SK-N-MC (cell line): ENCODE data around the gene RHCG.
"Not testable (repeated sequence)": the region's sequence is repeated elsewhere in the genome, so short reads cannot be mapped to it uniquely, and the experiment has no call there.

ENCODE experiments used
- DNase-seq: peaks from one replicate; pipeline ENCODE4 v3.0.0-alpha.2; 2011; ENCODE audit warnings: low read depth, low spot score
- H3K27ac ChIP-seq: fragments of 200-600 bp; sonication (generic); 2 replicates; pipeline ENCODE4 v1.5.1; 2016; ENCODE audit warnings: mixed run types
- H3K36me3 ChIP-seq: fragments of 200-600 bp; sonication (generic); 2 replicates; pipeline ENCODE4 v1.6.1; 2017; ENCODE audit warnings: antibody characterized with exemption, low read length, mixed read lengths; ENCODE audit not compliant: insufficient read depth
- H3K4me3 ChIP-seq: fragments of 200-600 bp; sonication (generic); 2 replicates; pipeline ENCODE4 v1.5.1; 2016
- H3K9ac ChIP-seq: fragments of 200-600 bp; sonication (generic); 2 replicates; pipeline ENCODE4 v1.8.0; 2017; ENCODE audit warnings: mixed run types, mixed read lengths; ENCODE audit not compliant: insufficient read length
- H3K9me3 ChIP-seq: fragments of 200-600 bp; sonication (generic); 2 replicates; pipeline ENCODE4 v1.6.1; 2017; ENCODE audit warnings: low read depth, mild to moderate bottlenecking, antibody characterized with exemption, low read length, moderate library complexity, mixed read lengths
- EZH2 ChIP-seq: fragments of 200-600 bp; sonication (generic); IDR thresholded peaks from one replicate; pipeline ENCODE4 v1.6.1; 2017; ENCODE audit warnings: antibody characterized with exemption
- FOXP2 ChIP-seq: optimal IDR thresholded peaks from 2 replicates; pipeline ENCODE3; 2011; ENCODE audit warnings: mild to moderate bottlenecking, moderate library complexity; ENCODE audit not compliant: insufficient read depth; ENCODE audit errors: extremely low read length, control extremely low read depth
- POLR2AphosphoS5 ChIP-seq: IDR thresholded peaks from 2 replicates; pipeline ENCODE4 v1.6.1; 2012; ENCODE audit warnings: mild to moderate bottlenecking, low read depth, low read length, borderline replicate concordance

Gene RHCG

GRCh38 chr15:89477411-89478242, 18.8 kb downstream of the RHCG start:
- DNase-seq, result no peak
- no peak for TF ChIP-seq FOXP2
- no peak for TF ChIP-seq EZH2
- no peak for TF ChIP-seq POLR2AphosphoS5

GRCh38 chr15:89475661-89476060, 20.7 kb downstream of the RHCG start:
- Histone ChIP-seq H3K4me3 (peak overlapping the region; percentile 40; the same call in 1 of the 2 replicates), H3K36me3 (0 out of 2 replicates have a peak, but pooled peaks cover 2% of the 10 kb centered on the region), H3K27ac (peak overlapping the region; percentile 100), H3K9ac (peak overlapping the region; percentile 73), H3K9me3 (no peaks in the 10 kb centered on the region)
- peak; percentile 81 for DNase-seq
- TF ChIP-seq POLR2AphosphoS5 (no peak), FOXP2 (peak; percentile 35)

More at GRCh38 chr15:89477411-89478242, 18.8 kb downstream of the RHCG start:
- 0 out of 2 replicates have a peak, but pooled peaks cover 3% of the 10 kb centered on the region for H3K36me3 ChIP-seq
- no peak overlapping the region for H3K4me3 ChIP-seq
- no peak overlapping the region for H3K9ac ChIP-seq
- peak overlapping the region; percentile 100 for H3K27ac ChIP-seq
- no peaks in the 10 kb centered on the region for H3K9me3 ChIP-seq

GRCh38 chr15:89472785-89473256, 23.6 kb downstream of the RHCG start:
- Histone ChIP-seq H3K27ac (peak overlapping the region; percentile 99), H3K36me3 (0 out of 2 replicates have a peak, but pooled peaks cover 3% of the 10 kb centered on the region), H3K9ac (peak overlapping the region; percentile 84), H3K9me3 (no peaks in the 10 kb centered on the region), H3K4me3 (0 out of 2 replicates have a peak overlapping the region, but pooled peaks have one; percentile 4)
- TF ChIP-seq EZH2 (no peak), POLR2AphosphoS5 (no peak), FOXP2 (no peak)
- no peak for DNase-seq

GRCh38 chr15:89469426-89470096, 26.8 kb downstream of the RHCG start:
- DNase-seq, result no peak
- no peak for TF ChIP-seq FOXP2
- TF ChIP-seq POLR2AphosphoS5, result no peak
- no peak for TF ChIP-seq EZH2
- no peak overlapping the region for H3K9ac ChIP-seq

GRCh38 chr15:89468813-89469212, 27.6 kb downstream of the RHCG start:
- H3K36me3 ChIP-seq, DNase-seq, H3K9ac ChIP-seq, H3K9me3 ChIP-seq, H3K4me3 ChIP-seq: not testable (repeated sequence)
- H3K27ac ChIP-seq, result peak overlapping the region; percentile 70

More at GRCh38 chr15:89469426-89470096, 26.8 kb downstream of the RHCG start:
- H3K27ac ChIP-seq, result peak overlapping the region; percentile 70
- H3K4me3 ChIP-seq, result no peak overlapping the region
- 0 out of 2 replicates have a peak, but pooled peaks cover 3% of the 10 kb centered on the region for H3K36me3 ChIP-seq
- H3K9me3 ChIP-seq, result no peaks in the 10 kb centered on the region

GRCh38 chr15:89463113-89463512, 33.3 kb downstream of the RHCG start:
- TF ChIP-seq EZH2 (no peak), FOXP2 (no peak), POLR2AphosphoS5 (no peak)
- no peak overlapping the region for H3K9ac ChIP-seq
- no peak for DNase-seq
- no peaks in the 10 kb centered on the region for H3K9me3 ChIP-seq
- no peaks in the 10 kb centered on the region for H3K36me3 ChIP-seq
- peak overlapping the region; percentile 41 for H3K4me3 ChIP-seq
- peak overlapping the region; percentile 73; the same call in 1 of the 2 replicates for H3K27ac ChIP-seq

- no peaks in the 10 kb centered on the region for H3K36me3 ChIP-seq
- no peak overlapping the region for H3K9ac ChIP-seq
- no peak for TF ChIP-seq EZH2
- TF ChIP-seq FOXP2, result no peak
- no peak for TF ChIP-seq POLR2AphosphoS5
- H3K27ac ChIP-seq, result peak overlapping the region; percentile 73
- no peaks in the 10 kb centered on the region for H3K9me3 ChIP-seq
- H3K4me3 ChIP-seq, result peak overlapping the region; percentile 41
- DNase-seq, result no peak
These were observed 34.0 kb downstream of the RHCG start for GRCh38 chr15:89462198-89462912.

GRCh38 chr15:89461386-89461785, 35.0 kb downstream of the RHCG start:
- H3K27ac ChIP-seq, result no peak overlapping the region
- no peak for DNase-seq
- H3K36me3 ChIP-seq, result no peaks in the 10 kb centered on the region
- TF ChIP-seq FOXP2 (no peak), EZH2 (no peak), POLR2AphosphoS5 (no peak)
- no peaks in the 10 kb centered on the region for H3K9me3 ChIP-seq
- H3K9ac ChIP-seq, result no peak overlapping the region
- H3K4me3 ChIP-seq, result no peak overlapping the region
